Activated CD4-positive, alpha-beta T cell treated with anti-CD3 and anti-CD28 coated beads, Interleukin-2, amount 10 ng/mL, durations not matched to agents 24 days and 14 days (primary cell): ENCODE results near the gene TXNDC8. TPM values are rescaled to one million over a fixed set of nuclear protein-coding genes. Genes with fewer than 3 reads are reported as not detected.

Source experiments
- DNase-seq: peaks from one replicate; pipeline ENCODE4 v3.0.0; 2022
- H3K27ac Mint-ChIP-seq: one replicate; pipeline ENCODE4 v1.8.0; 2022; ENCODE audit warnings: mild to moderate bottlenecking, mixed read lengths
- H3K27me3 Mint-ChIP-seq: one replicate; pipeline ENCODE4 v1.8.0; 2022; ENCODE audit warnings: mixed read lengths
- H3K36me3 Mint-ChIP-seq: one replicate; pipeline ENCODE4 v1.8.0; 2022; ENCODE audit warnings: low read depth, mild to moderate bottlenecking, mixed read lengths
- H3K4me1 Mint-ChIP-seq: one replicate; pipeline ENCODE4 v1.8.0; 2021; ENCODE audit warnings: mixed read lengths
- H3K4me3 Mint-ChIP-seq: one replicate; pipeline ENCODE4 v1.8.0; 2022; ENCODE audit warnings: mild to moderate bottlenecking, moderate library complexity, mixed read lengths
- H3K9me3 Mint-ChIP-seq: one replicate; pipeline ENCODE4 v1.8.0; 2021; ENCODE audit warnings: mixed read lengths
- intact Hi-C: fragments of 100-400 bp; cut with micrococcal nuclease; formaldehyde crosslinking; loops from one replicate; pipeline ENCODE4 v1.15.1; 2023
- total RNA-seq: library from RNA; stranded (reverse); gene quantifications from 2 replicates; pipeline ENCODE4 v1.2.3, GENCODE V29; 2022

Gene TXNDC8
- total RNA-seq, 1 donor from 2014 or later: not detected

GRCh38 chr9:110338143-110338542 lies 480 bp upstream of the TXNDC8 start:
- DNase-seq: no peak
- Mint-ChIP-seq H3K9me3 (no peaks in the 10 kb centered on the region), H3K4me1 (no peaks in the 10 kb centered on the region), H3K4me3 (no peak overlapping the region), H3K36me3 (no peaks in the 10 kb centered on the region), H3K27ac (no peak overlapping the region), H3K27me3 (peaks cover 2% of the 10 kb centered on the region)
- intact Hi-C loops: no loop called here

DNA sequence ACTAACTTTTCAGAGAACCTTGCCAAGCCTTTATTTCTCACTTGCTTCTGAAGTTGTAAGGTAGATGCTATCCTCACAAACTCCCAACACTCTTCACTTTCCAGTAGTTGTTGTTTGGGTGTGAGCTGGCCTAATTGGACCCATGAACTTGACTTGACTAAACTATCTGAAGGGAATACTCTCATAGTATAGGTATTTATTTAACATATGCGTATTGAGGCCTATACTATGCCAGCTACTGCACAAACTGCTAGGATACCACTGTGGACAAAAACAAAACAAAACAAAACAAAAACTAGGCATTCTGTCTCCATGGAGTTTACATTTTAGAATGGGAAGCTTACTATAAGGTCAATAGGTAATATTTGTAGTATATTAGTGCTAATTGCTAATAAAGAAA lies 1.3 kb downstream of the TXNDC8 start:
- Mint-ChIP-seq H3K4me3 (no peak overlapping the region), H3K9me3 (no peaks in the 10 kb centered on the region), H3K36me3 (no peaks in the 10 kb centered on the region), H3K27me3 (no peaks in the 10 kb centered on the region), H3K27ac (no peak overlapping the region), H3K4me1 (no peaks in the 10 kb centered on the region)
- intact Hi-C loops: no loop called here
- no peak for DNase-seq

- Mint-ChIP-seq H3K27me3 (no peaks in the 10 kb centered on the region), H3K4me1 (no peaks in the 10 kb centered on the region), H3K27ac (no peak overlapping the region), H3K9me3 (no peaks in the 10 kb centered on the region), H3K4me3 (no peak overlapping the region), H3K36me3 (no peaks in the 10 kb centered on the region)
- no peak for DNase-seq
- intact Hi-C loops: no loop called here
Observed at GRCh38 chr9:110334871-110335270, 2.8 kb downstream of the TXNDC8 start.

DNA sequence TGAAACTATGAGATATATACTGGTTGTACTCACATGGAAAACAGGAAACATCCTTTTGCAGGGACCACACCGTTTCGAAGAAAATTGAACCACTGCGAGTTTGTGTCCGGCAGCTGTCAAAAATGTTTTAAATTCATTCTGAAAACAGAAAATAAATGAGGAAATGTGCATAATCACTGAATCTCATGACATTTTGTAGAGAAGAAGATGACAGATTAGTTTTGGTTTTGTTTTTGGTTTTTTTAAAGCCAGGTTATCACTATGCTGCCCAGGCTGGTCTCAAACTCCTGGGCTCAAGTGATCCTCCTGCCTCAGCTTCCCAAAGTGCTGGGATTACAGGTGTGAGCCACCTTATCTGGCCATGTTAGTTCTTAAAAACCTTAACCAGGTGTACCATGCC lies 3.5 kb downstream of the TXNDC8 start:
- H3K36me3 Mint-ChIP-seq: no peaks in the 10 kb centered on the region
- intact Hi-C loops: no loop called here
- H3K4me1 Mint-ChIP-seq: no peaks in the 10 kb centered on the region
- H3K9me3 Mint-ChIP-seq: no peaks in the 10 kb centered on the region
- no peak overlapping the region for H3K27ac Mint-ChIP-seq
- no peak overlapping the region for H3K4me3 Mint-ChIP-seq
- no peaks in the 10 kb centered on the region for H3K27me3 Mint-ChIP-seq
- no peak for DNase-seq

DNA sequence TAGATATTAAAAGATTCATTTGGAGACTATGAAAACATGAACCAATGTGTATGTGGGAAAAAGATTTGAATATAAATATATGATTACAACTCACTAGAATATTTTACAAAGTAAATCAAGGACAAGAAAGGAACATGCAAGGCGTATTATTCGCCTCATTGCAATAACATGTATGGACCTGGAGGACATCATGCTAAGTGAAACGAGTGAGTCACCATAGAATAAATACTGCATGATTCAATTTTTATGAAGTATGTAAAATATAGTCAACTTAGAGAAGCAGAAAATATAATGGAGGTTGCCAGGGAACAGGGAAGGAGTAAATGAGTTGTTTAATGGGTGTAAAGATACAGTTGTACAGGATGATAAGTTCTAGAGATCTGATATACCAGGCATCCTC lies 4.9 kb downstream of the TXNDC8 start:
- H3K27me3 Mint-ChIP-seq: no peaks in the 10 kb centered on the region
- H3K9me3 Mint-ChIP-seq: no peaks in the 10 kb centered on the region
- intact Hi-C loops: no loop called here
- H3K36me3 Mint-ChIP-seq: no peaks in the 10 kb centered on the region
- no peak overlapping the region for H3K27ac Mint-ChIP-seq
- H3K4me3 Mint-ChIP-seq: no peak overlapping the region
- no peaks in the 10 kb centered on the region for H3K4me1 Mint-ChIP-seq
- DNase-seq: no peak

- H3K27ac Mint-ChIP-seq: no peak overlapping the region
- no peak for DNase-seq
- H3K27me3 Mint-ChIP-seq: peaks cover 2% of the 10 kb centered on the region
- intact Hi-C loops: no loop called here
- no peak overlapping the region for H3K4me3 Mint-ChIP-seq
- no peaks in the 10 kb centered on the region for H3K9me3 Mint-ChIP-seq
- H3K36me3 Mint-ChIP-seq: no peaks in the 10 kb centered on the region
- H3K4me1 Mint-ChIP-seq: no peaks in the 10 kb centered on the region
Observed at GRCh38 chr9:110330484-110331105, 7.1 kb downstream of the TXNDC8 start.

DNA sequence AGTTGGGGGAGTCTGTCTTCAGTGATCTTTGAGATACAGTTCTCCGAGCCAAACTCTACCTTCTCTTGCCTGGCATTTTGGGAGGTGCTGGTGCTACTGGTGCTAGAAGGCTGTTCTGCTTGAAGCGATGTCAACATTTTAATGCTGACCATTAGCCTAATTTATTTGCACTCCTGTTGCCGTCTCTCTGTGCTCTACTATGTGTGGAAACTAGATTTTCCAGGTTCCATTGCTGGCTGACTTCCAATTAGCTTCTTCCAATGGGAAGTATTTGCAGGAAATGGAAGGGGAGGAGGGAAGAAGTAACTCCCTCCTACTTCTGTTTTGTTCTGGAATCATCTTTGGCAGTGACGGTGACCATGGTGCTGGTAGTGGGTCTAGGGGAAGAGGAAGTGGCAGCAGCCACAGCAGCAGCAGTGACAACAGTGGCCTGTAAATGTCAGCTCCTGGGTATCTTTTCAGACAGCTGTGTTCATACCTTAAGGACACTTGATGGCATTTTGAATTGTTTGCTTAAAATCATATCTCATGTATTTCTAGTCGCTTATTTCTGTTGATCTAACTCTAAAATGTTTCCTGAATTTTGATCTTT lies 7.9 kb downstream of the TXNDC8 start:
- Mint-ChIP-seq H3K4me1 (no peaks in the 10 kb centered on the region), H3K4me3 (no peak overlapping the region), H3K27me3 (peaks cover 2% of the 10 kb centered on the region), H3K27ac (no peak overlapping the region), H3K36me3 (no peaks in the 10 kb centered on the region), H3K9me3 (no peaks in the 10 kb centered on the region)
- DNase-seq: no peak
- intact Hi-C loops: no loop called here

DNA sequence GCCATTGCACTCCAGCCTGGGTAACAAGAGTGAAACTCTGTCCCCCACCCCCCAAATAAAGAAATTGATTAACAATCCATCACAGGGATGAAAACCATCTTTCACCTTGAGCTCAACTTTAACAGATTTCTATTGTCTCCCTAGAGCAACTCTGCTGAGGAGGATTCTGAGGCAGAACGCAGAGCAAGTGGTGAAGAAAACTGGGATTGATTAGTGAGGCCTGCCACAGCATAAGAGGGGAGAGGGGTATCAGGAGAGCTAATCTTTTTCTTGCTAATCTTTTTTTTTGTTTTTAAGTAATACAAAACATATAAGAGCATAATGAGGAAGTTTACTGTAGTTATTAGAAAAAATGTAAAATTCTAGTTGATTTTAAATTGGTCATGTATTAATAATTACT lies 8.9 kb downstream of the TXNDC8 start:
- DNase-seq: no peak
- H3K9me3 Mint-ChIP-seq: no peaks in the 10 kb centered on the region
- no peaks in the 10 kb centered on the region for H3K4me1 Mint-ChIP-seq
- no peak overlapping the region for H3K4me3 Mint-ChIP-seq
- intact Hi-C loops: no loop called here
- no peaks in the 10 kb centered on the region for H3K36me3 Mint-ChIP-seq
- no peak overlapping the region for H3K27ac Mint-ChIP-seq
- peaks cover 4% of the 10 kb centered on the region for H3K27me3 Mint-ChIP-seq

GRCh38 chr9:110327716-110328115 lies 9.9 kb downstream of the TXNDC8 start:
- DNase-seq: no peak
- Mint-ChIP-seq H3K4me3 (no peak overlapping the region), H3K36me3 (no peaks in the 10 kb centered on the region), H3K27ac (no peak overlapping the region), H3K4me1 (no peaks in the 10 kb centered on the region), H3K9me3 (no peaks in the 10 kb centered on the region), H3K27me3 (peaks cover 10% of the 10 kb centered on the region)
- intact Hi-C loops: no loop called here

GRCh38 chr9:110323818-110324217 lies 13.8 kb downstream of the TXNDC8 start:
- intact Hi-C loops: no loop called here

DNA sequence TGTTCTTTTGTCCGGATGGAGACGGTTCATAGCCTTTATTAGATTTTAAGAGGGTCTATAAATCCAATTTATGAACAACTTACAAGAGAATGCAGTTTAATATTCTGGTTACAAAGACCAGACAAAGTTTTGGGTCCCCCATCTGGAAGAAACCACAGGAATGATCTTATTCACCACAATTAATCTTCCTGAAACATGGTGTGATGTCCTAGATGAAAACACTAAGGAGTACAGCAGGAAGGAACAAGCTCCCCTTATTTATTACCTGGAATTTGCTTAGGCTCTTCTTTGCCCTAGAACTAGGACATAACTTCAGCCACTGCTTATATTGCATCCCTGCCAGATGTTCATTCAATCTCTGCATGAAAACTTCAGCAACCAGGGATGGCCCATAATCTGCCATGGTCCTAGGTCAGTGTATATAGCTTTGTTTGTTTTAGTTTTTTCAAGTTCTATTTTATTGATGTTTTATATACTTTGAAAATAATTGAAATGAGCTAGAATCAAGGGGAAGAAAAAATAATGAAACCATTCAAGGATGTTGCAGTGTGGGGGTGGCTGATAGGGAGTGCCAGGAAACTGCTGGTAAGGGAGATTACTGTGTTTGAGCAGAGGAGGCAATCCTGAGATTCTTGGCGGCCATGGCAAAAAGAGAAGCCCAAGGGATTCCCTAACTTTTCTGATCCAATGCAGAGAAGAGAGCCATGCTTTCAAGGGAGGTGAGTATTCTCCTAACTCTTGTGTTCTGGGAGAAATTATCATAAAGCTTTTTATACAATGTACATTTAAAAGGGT lies 16.8 kb downstream of the TXNDC8 start:
- Mint-ChIP-seq H3K4me1 (peaks cover 8% of the 10 kb centered on the region), H3K36me3 (no peaks in the 10 kb centered on the region), H3K9me3 (no peaks in the 10 kb centered on the region), H3K27ac (no peak overlapping the region), H3K27me3 (peaks cover 13% of the 10 kb centered on the region), H3K4me3 (no peak overlapping the region)
- intact Hi-C loops: no loop called here
- no peak for DNase-seq

More at GRCh38 chr9:110323818-110324217, 13.8 kb downstream of the TXNDC8 start:
- H3K27me3 Mint-ChIP-seq: peaks cover 14% of the 10 kb centered on the region
- no peak overlapping the region for H3K4me3 Mint-ChIP-seq
- DNase-seq: no peak
- H3K36me3 Mint-ChIP-seq: no peaks in the 10 kb centered on the region
- no peak overlapping the region for H3K27ac Mint-ChIP-seq
- no peaks in the 10 kb centered on the region for H3K4me1 Mint-ChIP-seq
- H3K9me3 Mint-ChIP-seq: no peaks in the 10 kb centered on the region

DNA sequence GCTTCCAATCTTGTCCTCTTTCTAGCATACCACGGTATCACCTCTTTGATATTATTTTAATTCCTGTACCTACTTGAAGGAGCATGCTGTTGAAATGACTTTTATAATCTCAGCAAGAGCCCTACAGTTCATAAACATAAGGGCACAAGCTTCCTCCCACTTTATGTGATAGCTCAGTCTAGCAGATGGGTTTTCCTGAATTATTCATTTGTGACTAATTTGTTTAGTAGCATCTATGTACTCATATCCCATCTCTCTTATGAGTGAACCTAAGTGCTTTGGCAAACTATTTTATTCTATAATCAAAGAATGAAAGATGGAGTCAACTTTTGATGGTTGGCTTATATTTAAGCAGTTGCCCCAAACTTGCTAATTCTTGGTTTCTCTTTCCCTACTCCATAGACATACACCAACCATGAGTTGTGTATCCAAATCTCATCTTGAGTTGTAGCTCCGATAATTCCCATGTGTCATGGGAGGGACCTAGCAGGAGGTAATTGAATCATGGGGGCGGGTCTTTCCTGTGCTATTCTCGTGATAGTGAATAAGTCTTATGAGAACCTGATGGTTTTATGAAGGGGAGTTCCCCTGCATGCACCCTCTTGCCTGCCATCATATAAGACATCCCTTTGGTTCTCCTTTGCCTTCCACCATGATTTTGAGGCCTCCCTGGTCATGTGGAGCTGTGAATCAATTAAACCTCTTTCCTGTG lies 17.7 kb downstream of the TXNDC8 start:
- H3K27ac Mint-ChIP-seq: no peak overlapping the region
- no peak overlapping the region for H3K4me3 Mint-ChIP-seq
- peaks cover 8% of the 10 kb centered on the region for H3K4me1 Mint-ChIP-seq
- peaks cover 13% of the 10 kb centered on the region for H3K27me3 Mint-ChIP-seq
- intact Hi-C loops: no loop called here
- no peaks in the 10 kb centered on the region for H3K9me3 Mint-ChIP-seq
- DNase-seq: no peak
- H3K36me3 Mint-ChIP-seq: no peaks in the 10 kb centered on the region

DNA sequence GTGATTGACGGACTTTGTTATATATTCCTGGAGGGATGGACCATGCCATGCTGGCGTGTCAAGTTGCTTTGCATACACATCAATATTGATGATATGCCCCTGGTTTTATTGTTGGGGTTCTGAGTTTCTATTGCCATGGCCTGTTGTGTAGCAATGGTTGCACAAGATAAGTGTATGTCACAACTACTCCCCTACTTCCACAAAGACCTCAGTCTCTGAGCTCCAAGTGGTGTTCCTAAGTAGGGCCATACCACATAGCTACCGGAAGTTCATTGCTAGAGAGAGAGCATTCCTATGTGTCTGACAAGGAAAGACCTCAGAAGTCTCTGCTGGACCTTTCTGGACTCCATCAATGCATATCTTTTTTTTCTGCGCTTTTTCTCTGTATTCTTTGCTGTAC lies 19.8 kb downstream of the TXNDC8 start:
- Mint-ChIP-seq H3K36me3 (no peaks in the 10 kb centered on the region), H3K27ac (no peak overlapping the region), H3K9me3 (no peaks in the 10 kb centered on the region), H3K4me3 (no peak overlapping the region), H3K27me3 (peaks cover 6% of the 10 kb centered on the region), H3K4me1 (peaks cover 8% of the 10 kb centered on the region)
- no peak for DNase-seq
- intact Hi-C loops: no loop called here
